HG03378 (cell line): ENCODE data around the gene GATAD2A.
"Not testable (repeated sequence)": the region's sequence is repeated elsewhere in the genome, so short reads cannot be mapped to it uniquely, and the experiment has no call there.

Experiments
- ATAC-seq: cut with Tn5 transposase; IDR thresholded peaks from one replicate; pipeline ENCODE4 v1.9.1; 2021; ENCODE audit warnings: mild to moderate bottlenecking, moderate library complexity; ENCODE audit not compliant: unreplicated experiment

The GATAD2A gene

DNA sequence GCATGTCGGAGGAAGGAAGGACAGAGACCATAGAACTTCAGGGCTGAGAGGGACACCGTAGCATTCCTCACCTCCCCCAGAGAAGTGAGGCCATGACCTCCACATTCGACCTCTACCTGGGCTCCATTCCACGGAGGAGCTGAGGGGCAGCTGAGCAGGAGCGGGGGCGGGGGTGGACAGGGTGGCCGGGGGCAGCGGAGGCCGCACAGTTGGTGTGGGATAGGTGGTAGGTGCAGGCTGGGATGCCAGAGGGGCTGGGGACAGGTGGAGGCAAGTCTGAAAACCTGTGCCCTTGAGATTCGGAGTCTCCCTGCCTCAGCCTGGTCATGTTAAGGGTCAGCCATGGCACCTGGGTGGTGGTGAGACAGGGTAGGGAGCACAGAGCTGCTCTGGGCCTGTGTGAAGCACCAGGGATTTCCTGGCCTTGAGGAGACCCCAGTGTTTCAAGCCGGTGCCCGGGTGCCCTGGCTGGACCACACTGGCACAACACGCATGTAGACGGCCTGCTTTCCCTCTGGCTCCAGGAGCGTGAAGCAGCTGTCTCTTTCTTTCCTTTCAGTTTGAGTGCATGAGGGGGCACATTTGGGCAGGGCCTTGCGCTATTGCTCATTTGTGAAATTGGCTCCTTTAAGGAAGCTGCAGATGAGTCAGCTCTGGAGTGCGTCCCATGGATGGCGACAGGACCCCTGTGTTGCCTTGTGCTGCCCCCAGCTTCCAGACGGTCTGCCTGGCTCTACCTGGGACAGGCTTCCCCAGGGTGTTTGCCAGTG, 58.1 kb downstream of the GATAD2A start:
- no peak for ATAC-seq

DNA sequence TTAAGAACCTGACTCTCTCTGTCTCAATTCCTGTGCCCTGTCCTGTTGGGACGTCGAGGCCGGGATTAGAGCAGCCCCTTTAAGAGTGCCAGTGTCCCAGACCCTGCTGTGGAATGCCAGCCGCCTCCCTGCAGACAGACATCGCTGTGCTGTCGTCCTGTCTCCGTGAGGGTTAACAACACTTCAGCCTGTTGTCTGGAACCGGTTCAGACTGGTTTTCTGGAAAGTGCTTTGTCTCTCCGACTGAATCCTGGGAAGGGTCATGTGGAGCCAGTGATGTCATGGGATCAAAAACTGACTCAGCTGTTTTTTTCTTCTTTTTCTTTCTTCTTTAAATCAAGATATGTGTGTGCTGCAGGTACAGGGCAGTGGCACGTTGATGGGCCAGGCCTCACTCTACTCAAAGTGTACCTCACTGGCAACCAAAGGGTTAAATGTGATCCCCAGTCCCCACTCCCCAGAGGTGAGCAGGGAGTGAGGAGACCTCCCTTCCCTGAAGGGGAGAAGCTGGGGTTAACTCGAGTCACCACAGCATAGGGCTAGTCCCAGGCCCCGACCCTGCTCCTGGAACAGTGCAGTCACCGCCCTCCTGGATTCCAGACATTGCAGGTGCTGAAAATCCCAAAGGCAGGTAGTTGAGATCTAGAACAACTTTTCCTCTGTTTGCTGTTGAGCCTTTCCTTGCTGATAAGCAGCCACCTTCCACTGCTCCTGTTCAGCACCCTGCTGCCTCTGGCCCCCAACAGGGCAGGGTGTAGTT, 59.0 kb downstream of the GATAD2A start:
- no peak for ATAC-seq

GRCh38 chr19:19465436-19466070, 60.1 kb downstream of the GATAD2A start:
- no peak for ATAC-seq

GRCh38 chr19:19466201-19466600, 60.7 kb downstream of the GATAD2A start:
- ATAC-seq: no peak

DNA sequence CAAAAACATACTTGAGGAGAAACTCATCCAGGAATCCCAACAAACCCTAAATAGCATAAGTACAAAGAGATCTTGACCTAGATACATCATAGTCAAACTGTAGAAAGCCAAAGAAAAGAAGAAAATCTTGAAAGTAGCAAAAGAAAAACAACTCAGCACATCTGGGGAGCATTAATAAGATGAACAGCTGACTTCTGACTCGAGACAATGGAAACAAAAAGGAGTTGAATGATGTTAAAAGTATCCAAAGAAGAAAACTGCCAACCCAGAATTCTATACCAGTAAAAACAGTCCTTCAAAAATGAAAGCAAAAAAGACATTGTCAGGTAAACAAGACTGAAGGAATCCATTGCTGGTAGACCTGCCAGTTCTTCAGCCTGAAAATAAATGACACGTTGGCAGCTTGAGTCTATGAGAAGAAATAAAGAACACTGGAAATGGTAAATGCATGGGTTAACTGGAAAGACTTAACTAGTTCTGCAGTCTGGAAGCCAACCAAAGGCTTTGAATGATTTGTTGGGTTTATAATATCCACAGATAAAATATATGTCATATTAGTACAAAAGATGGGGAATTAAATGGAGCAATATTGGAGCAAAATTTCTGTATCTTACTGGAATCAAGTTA, 63.1 kb downstream of the GATAD2A start:
- no peak for ATAC-seq

- ATAC-seq: no peak
Observed at GRCh38 chr19:19470579-19470978, 65.1 kb downstream of the GATAD2A start.

GRCh38 chr19:19471682-19472081, 66.2 kb downstream of the GATAD2A start:
- no peak for ATAC-seq

- not testable (repeated sequence) for ATAC-seq
Observed at GRCh38 chr19:19472106-19472505, 66.6 kb downstream of the GATAD2A start.

GRCh38 chr19:19475015-19475765, 69.7 kb downstream of the GATAD2A start:
- ATAC-seq: no peak

GRCh38 chr19:19475849-19476828, 70.7 kb downstream of the GATAD2A start:
- ATAC-seq: no peak

DNA sequence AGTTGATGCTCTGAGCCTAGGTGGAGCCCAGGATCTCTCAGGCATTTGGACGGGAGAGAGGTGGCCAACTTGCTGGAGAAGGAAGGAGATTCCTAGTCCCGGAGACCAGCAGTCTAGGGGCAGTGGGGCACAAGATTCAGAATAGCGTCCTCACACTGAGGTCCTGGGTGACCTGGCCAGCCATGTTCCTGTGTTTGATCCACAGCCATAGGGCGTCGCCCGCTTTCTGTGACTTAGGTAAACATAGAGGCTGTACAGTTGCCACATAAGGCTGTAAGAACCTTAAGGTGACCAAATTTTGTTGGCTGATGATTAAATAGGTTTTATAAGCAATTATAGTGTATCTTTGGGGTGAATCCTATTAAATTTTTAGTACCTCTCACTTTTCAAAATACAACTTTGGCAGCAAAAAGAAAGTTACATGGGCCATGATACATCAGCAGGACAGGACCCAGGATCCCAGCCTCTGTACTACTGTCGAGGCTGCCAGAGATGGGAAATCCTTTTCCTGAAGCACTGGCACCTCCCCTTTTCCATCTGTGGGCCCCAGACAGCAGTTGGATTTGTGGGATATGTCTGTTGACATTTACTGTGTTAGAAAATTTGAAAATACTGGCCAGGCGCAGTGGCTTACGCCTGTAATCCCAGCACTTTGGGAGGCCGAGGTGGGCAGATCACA, 72.4 kb downstream of the GATAD2A start:
- no peak for ATAC-seq

GRCh38 chr19:19480688-19481087, 75.2 kb downstream of the GATAD2A start:
- no peak for ATAC-seq

GRCh38 chr19:19482809-19483596, 77.5 kb downstream of the GATAD2A start:
- ATAC-seq: no peak

GRCh38 chr19:19485161-19485997, 79.9 kb downstream of the GATAD2A start:
- no peak for ATAC-seq

- no peak for ATAC-seq
Observed at GRCh38 chr19:19485998-19486290, 80.5 kb downstream of the GATAD2A start.

DNA sequence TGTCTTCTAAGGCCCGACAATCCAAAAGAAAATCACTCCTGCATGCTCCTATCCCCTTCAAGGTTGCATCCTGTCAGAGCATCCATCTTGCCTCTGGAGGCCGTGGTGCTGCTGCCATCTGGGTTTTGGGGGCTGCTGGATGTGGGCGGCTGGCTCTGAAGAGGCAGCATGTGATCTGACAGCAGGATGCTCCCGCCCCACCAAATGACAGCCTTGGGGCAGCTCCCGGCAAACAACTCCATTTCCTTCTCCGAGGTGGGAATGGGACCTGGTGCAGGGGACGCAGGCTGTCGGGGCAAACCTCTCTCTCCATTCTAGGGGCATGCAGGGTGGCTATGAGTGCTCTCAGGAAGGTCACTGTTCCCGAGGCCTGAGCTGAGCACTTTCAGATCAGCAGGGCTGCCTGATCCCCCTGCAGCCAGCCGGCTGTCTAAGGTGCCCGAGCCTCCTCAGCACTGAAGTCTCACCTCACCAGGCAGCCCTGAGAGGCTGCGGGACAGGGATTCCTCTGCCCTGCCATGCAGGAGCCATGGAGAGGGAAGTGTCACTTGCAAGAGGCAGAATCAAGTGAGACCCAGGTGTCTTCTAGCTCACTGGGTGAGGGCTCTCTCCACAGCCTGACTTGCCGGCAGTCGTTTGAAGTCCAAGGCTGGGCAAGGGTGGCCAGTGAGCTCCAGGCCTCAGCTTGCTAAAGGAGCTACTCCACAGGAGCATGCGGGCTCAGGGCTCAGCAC, 81.0 kb downstream of the GATAD2A start:
- no peak for ATAC-seq
